HAP-1 (cell line): ENCODE measurements around the gene PDE9A.

Experiments
- DNase-seq, 2 experiments: peaks; one replicate each; pipeline ENCODE4 v3.0.0-alpha.2; 2016 to 2020; ENCODE audit warnings: low spot score in 2 of 2
- H3K27me3 ChIP-seq: fragments of 250-450 bp; sonication (Bioruptor Pico); 2 replicates; pipeline ENCODE4 v1.5.1; 2020; ENCODE audit warnings: low read depth, mild to moderate bottlenecking, moderate library complexity
- H3K36me3 ChIP-seq: fragments of 250-450 bp; sonication (Bioruptor Pico); replicated peaks from 2 replicates; pipeline ENCODE4 v1.5.1; 2020; ENCODE audit warnings: mild to moderate bottlenecking
- H3K4me1 ChIP-seq: fragments of 250-450 bp; sonication (Bioruptor Pico); 2 replicates; pipeline ENCODE4 v1.5.1; 2020; ENCODE audit warnings: mild to moderate bottlenecking
- H3K4me3 ChIP-seq: fragments of 250-450 bp; sonication (Bioruptor Pico); 2 replicates; pipeline ENCODE4 v1.5.1; 2020; ENCODE audit warnings: mild to moderate bottlenecking, moderate library complexity
- H3K9me3 ChIP-seq: fragments of 250-450 bp; sonication (Bioruptor Pico); 2 replicates; pipeline ENCODE4 v1.5.1; 2020; ENCODE audit warnings: mild to moderate bottlenecking, moderate library complexity
- in situ Hi-C: fragments of 300-500 bp; cut with MboI; formaldehyde crosslinking; loops from 3 replicates; pipeline ENCODE4 v1.14.3; 2020; ENCODE audit warnings: low sequenced_read_pairs, inconsistent platforms, mixed read lengths

The PDE9A gene

DNA sequence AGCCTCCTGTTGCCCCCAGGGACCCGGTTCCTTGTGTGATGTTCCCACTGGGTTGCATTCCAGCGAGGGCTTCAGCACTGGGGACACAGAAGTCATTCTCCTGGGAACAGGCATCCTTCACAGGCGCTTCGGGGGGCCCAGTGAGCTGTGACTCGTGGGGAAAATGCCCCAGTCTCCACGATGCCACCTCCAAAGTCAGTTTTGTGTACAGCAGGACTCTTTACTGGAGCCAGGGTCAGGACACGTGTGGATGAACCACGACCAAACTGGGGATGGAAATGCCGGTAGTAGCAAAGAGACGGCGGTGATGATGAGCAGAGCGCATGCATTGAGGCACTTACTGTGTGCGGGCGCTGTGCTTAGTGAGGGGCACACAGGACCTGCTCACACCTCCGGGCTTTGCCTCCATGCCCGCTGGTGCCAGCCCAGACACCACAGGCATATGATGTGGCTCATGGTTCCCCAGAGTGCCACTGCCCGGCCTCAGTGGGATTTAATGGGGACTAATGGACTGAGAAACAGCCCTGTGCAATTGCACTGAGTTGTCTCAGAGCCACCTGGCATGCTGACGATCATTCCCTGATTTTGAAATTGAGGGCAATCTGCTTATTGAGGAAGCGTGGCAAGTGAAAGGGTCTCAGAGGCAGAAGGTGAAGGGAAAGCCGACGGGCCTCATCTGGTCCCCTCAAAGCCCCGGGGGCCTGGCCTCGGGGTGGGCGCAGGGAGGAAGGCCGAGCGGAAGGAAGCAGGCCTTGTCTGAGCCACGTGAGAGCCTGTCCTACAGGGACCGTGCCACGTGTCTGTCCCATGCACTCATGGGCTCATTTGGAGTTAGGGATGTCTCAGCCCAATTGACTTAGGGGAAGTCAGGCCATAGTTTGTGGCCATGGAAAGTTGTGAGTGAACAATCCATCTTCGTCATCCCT, 91.4 kb downstream of the PDE9A start:
- in situ Hi-C loops: no loop called here
- Histone ChIP-seq H3K36me3 (no peaks in the 10 kb centered on the region), H3K4me3 (no peak overlapping the region), H3K4me1 (peaks cover 4% of the 10 kb centered on the region), H3K27me3 (no peaks in the 10 kb centered on the region), H3K9me3 (no peaks in the 10 kb centered on the region)
- DNase-seq: no peak

- Histone ChIP-seq H3K4me1 (peaks cover 4% of the 10 kb centered on the region), H3K4me3 (no peak overlapping the region), H3K9me3 (no peaks in the 10 kb centered on the region), H3K36me3 (no peaks in the 10 kb centered on the region), H3K27me3 (no peaks in the 10 kb centered on the region)
- no peak for DNase-seq
- in situ Hi-C loops: no loop called here
These were observed 92.3 kb downstream of the PDE9A start for GRCh38 chr21:42745511-42746239.

- Histone ChIP-seq H3K4me1 (peaks cover 4% of the 10 kb centered on the region), H3K4me3 (no peak overlapping the region), H3K27me3 (no peaks in the 10 kb centered on the region), H3K36me3 (no peaks in the 10 kb centered on the region), H3K9me3 (no peaks in the 10 kb centered on the region)
- in situ Hi-C loops: no loop called here
- DNase-seq: no peak
These were observed 92.8 kb downstream of the PDE9A start for GRCh38 chr21:42746240-42746592.

GRCh38 chr21:42746593-42747275, 93.3 kb downstream of the PDE9A start:
- no peaks in the 10 kb centered on the region for H3K36me3 ChIP-seq
- H3K27me3 ChIP-seq: no peaks in the 10 kb centered on the region
- no peaks in the 10 kb centered on the region; the same call in 1 of the 2 replicates for H3K4me1 ChIP-seq
- in situ Hi-C loops: no loop called here
- H3K4me3 ChIP-seq: no peak overlapping the region
- no peak for DNase-seq
- H3K9me3 ChIP-seq: no peaks in the 10 kb centered on the region

DNA sequence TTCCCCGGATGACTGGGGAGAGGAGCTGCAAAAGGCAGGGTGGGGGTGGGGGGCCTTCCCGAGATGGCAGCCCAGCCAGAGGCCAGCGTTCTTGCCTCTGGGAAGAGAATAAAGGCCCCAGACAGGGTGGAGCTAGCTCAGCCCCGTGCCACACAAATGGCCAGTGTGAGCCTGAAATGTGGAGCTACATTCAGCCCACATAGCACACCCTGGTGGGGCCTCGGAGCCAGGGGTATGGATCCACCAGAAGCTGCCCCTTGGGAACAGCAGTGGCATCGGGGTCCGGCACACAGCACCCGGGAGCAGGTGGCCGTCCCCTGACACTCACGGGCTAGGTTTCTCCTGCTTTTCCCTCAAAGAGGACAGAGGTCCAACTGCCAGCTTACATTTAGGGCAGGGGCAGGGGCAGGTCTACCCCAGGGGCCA, 93.9 kb downstream of the PDE9A start:
- no peak overlapping the region for H3K4me3 ChIP-seq
- H3K27me3 ChIP-seq: no peaks in the 10 kb centered on the region
- DNase-seq: no peak
- no peaks in the 10 kb centered on the region for H3K4me1 ChIP-seq
- in situ Hi-C loops: no loop called here
- H3K9me3 ChIP-seq: no peaks in the 10 kb centered on the region
- H3K36me3 ChIP-seq: no peaks in the 10 kb centered on the region

- Histone ChIP-seq H3K4me3 (no peak overlapping the region), H3K36me3 (no peaks in the 10 kb centered on the region), H3K9me3 (no peaks in the 10 kb centered on the region), H3K4me1 (no peaks in the 10 kb centered on the region), H3K27me3 (no peaks in the 10 kb centered on the region)
- in situ Hi-C loops: no loop called here
- DNase-seq: no peak
These were observed 94.4 kb downstream of the PDE9A start for GRCh38 chr21:42747746-42748351.

- no peaks in the 10 kb centered on the region for H3K27me3 ChIP-seq
- in situ Hi-C loops: no loop called here
- H3K4me3 ChIP-seq: no peak overlapping the region
- no peak for DNase-seq
- H3K4me1 ChIP-seq: no peaks in the 10 kb centered on the region
- no peaks in the 10 kb centered on the region for H3K9me3 ChIP-seq
- H3K36me3 ChIP-seq: no peaks in the 10 kb centered on the region
These were observed 95.3 kb downstream of the PDE9A start for GRCh38 chr21:42748620-42749176.

- Histone ChIP-seq H3K4me1 (no peaks in the 10 kb centered on the region), H3K36me3 (no peaks in the 10 kb centered on the region), H3K27me3 (no peaks in the 10 kb centered on the region), H3K4me3 (no peak overlapping the region), H3K9me3 (no peaks in the 10 kb centered on the region)
- DNase-seq: no peak
- in situ Hi-C loops: no loop called here
These were observed 97.5 kb downstream of the PDE9A start for GRCh38 chr21:42750737-42751530.

DNA sequence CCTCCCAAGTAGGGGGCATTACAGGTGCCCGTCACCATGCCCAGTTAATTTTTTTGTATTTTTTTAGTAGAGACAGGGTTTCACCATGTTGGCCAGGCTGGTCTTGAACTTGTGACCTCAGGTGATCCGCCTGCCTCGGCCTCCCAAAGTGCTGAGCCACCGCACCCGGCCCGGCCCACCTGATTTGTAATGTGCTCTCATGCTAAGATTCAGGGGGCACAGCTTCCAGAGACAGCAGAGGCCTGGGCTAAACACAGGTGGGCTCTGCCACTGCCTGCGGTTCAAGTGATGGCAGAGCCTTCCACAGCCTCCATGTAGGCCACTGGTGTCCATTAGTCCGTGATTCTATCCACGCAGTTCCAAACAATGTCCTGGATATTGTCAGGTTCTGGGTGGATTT, 98.4 kb downstream of the PDE9A start:
- Histone ChIP-seq H3K36me3 (no peaks in the 10 kb centered on the region), H3K4me1 (no peaks in the 10 kb centered on the region), H3K9me3 (no peaks in the 10 kb centered on the region), H3K4me3 (no peak overlapping the region), H3K27me3 (no peaks in the 10 kb centered on the region)
- in situ Hi-C loops: no loop called here
- DNase-seq: no peak

DNA sequence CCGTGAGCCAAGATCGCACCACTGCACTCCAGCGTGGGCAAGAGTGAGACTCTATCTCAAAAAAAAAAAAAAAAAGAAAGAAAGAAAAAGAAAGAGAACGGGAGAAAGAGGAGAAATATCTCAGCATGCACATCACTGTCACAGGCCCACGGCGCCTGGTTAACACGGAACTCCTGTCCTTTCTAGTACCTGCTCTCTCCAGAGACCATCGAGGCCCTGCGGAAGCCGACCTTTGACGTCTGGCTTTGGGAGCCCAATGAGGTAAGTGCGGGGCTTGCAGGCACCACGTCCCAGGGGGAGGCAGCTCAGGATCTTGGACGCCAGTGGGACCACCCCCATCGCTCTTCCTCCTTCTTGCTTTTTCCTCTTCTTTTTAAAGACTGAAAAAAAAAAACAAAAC, 100.4 kb downstream of the PDE9A start:
- no peaks in the 10 kb centered on the region for H3K27me3 ChIP-seq
- H3K4me3 ChIP-seq: no peak overlapping the region
- no peaks in the 10 kb centered on the region for H3K4me1 ChIP-seq
- H3K36me3 ChIP-seq: no peaks in the 10 kb centered on the region
- DNase-seq: no peak
- in situ Hi-C loops: no loop called here
- H3K9me3 ChIP-seq: no peaks in the 10 kb centered on the region

- DNase-seq: no peak
- Histone ChIP-seq H3K4me1 (no peaks in the 10 kb centered on the region), H3K27me3 (no peaks in the 10 kb centered on the region), H3K36me3 (no peaks in the 10 kb centered on the region), H3K4me3 (no peak overlapping the region), H3K9me3 (no peaks in the 10 kb centered on the region)
- in situ Hi-C loops: no loop called here
These were observed 101.0 kb downstream of the PDE9A start for GRCh38 chr21:42754270-42754933.

DNA sequence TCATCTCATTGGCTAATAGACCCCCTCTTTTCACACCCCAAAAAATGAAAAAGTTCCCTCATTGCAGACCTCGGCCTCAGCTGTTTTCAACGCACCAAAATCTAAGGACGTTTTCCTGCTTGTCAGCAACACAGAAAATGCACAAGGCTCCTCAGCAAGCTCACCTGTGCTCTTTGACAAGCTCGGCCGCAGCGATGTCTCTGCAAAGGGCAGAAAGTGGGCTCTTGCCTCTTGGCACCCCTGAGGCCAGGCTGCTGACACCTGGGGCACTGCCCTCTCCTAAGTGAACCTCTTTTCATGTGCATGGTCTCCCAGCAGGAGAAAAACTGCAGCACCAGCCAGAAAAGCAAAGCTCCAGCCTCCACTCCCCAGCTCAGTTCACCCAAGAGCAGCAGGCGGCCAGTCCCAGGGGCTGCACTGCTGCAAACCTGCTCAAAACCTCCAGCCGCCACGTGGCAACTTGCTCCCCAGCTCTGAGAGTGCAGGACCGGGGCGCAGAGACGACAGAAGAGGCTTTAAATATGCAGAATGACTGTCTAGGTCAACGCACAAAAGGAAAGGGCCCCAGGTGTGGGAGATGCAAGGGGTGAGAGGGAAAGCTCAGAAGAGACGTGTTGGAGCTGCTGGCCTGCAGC, 101.7 kb downstream of the PDE9A start:
- Histone ChIP-seq H3K9me3 (no peaks in the 10 kb centered on the region), H3K36me3 (no peaks in the 10 kb centered on the region), H3K4me1 (no peaks in the 10 kb centered on the region), H3K4me3 (no peak overlapping the region), H3K27me3 (no peaks in the 10 kb centered on the region)
- in situ Hi-C loops: no loop called here
- no peak for DNase-seq
